GM12878 (cell line): ENCODE data around the gene ANKIB1. TPM values are rescaled to one million over a fixed set of nuclear protein-coding genes. Genes with fewer than 3 reads are reported as not detected.

Source experiments
- ATAC-seq: fragments of 200-7000 bp; cut with Tn5 transposase; 3 replicates; pipeline ENCODE4 v1.9.1; 2020; ENCODE audit warnings: mild to moderate bottlenecking, moderate library complexity
- BruUV-seq: library from RNA; stranded (reverse); fragments of 400-500 nt; replicated peaks from 2 replicates; lab custom pipeline; 2021; lab: Mats Ljungman, UMichigan
- CTCF ChIA-PET: fragments of 300-600 bp; sonication (Branson Sonifier 250); formaldehyde crosslinking; extraction: SDS; loops from one replicate; lab custom pipeline; 2021; ENCODE audit warnings: inconsistent platforms; lab: Yijun Ruan, JAX
- POLR2A ChIA-PET: fragments of 350-600 bp; formaldehyde crosslinking; extraction: SDS; loops from one replicate; lab custom pipeline; 2021; ENCODE audit warnings: inconsistent platforms; lab: Charles Lee
- RAD21 ChIA-PET: fragments of 300-600 bp; sonication (Branson Sonifier 250); formaldehyde crosslinking; loops from one replicate; lab custom pipeline; 2023; ENCODE audit warnings: antibody characterized with exemption; ENCODE audit not compliant: unreplicated experiment; lab: Charles Lee
- SMC1A ChIA-PET: fragments of 300-600 bp; sonication (Branson Sonifier 250); formaldehyde crosslinking; loops from one replicate; lab custom pipeline; 2023; ENCODE audit not compliant: unreplicated experiment, uncharacterized antibody; lab: Charles Lee
- DNase-seq: peaks from one replicate; pipeline ENCODE4 v3.0.0-alpha.2; 2011; ENCODE audit warnings: low read depth, low spot score
- FAIRE-seq: peaks from 3 replicates; lab custom pipeline; 2011; peaks lifted over from hg19 to GRCh38; lab: Jason Lieb, UNC
- H2AFZ ChIP-seq: 2 replicates; pipeline ENCODE4 v1.6.0; 2011; ENCODE audit warnings: low read depth, low read length, control low read depth; ENCODE audit not compliant: control insufficient read depth
- H3K27ac ChIP-seq: 2 replicates; pipeline ENCODE4 v1.5.1; 2011; ENCODE audit warnings: control low read depth; ENCODE audit not compliant: control insufficient read depth, insufficient read depth
- H3K27me3 ChIP-seq, 2 experiments: replicated peaks in 1 of 2; 2 replicates each; pipeline versions ENCODE4 v1.6.0 to v1.6.1; 2011; ENCODE audit warnings: low read length in 1 of 2; ENCODE audit not compliant: control insufficient read depth in 2 of 2, insufficient read depth in 2 of 2
- H3K36me3 ChIP-seq, 2 experiments: 2 replicates each; pipeline ENCODE4 v1.5.1; 2011; ENCODE audit warnings: low read length in 1 of 2; ENCODE audit not compliant: control insufficient read depth in 2 of 2, insufficient read depth in 2 of 2
- H3K4me1 ChIP-seq: 2 replicates; pipeline ENCODE4 v1.6.1; 2011; ENCODE audit warnings: mild to moderate bottlenecking, low read length, moderate library complexity, mixed read lengths; ENCODE audit not compliant: control insufficient read depth, insufficient read depth
- H3K4me2 ChIP-seq: 2 replicates; pipeline ENCODE4 v1.6.0; 2011; ENCODE audit warnings: control low read depth; ENCODE audit not compliant: control insufficient read depth, insufficient read depth
- H3K4me3 ChIP-seq: fragments of 200-600 bp; sonication (generic); 2 replicates; pipeline ENCODE4 v1.5.1; 2016
- H3K79me2 ChIP-seq: 2 replicates; pipeline ENCODE4 v1.6.0; 2011; ENCODE audit warnings: low read length; ENCODE audit not compliant: control insufficient read depth, insufficient read depth
- H3K9ac ChIP-seq: 2 replicates; pipeline ENCODE4 v1.8.0; 2011; ENCODE audit warnings: low read length, control low read depth, mixed read lengths; ENCODE audit not compliant: control insufficient read depth, insufficient read depth
- H3K9me3 ChIP-seq: replicated peaks from 3 replicates; pipeline ENCODE4 v1.5.1; 2011; ENCODE audit warnings: mild to moderate bottlenecking, low read length; ENCODE audit not compliant: control insufficient read depth, insufficient read depth
- H4K20me1 ChIP-seq: 2 replicates; pipeline ENCODE4 v1.6.0; 2011; ENCODE audit not compliant: control insufficient read depth, insufficient read depth
- EZH2 ChIP-seq: IDR thresholded peaks from 2 replicates; pipeline ENCODE4 v1.6.1; 2012; ENCODE audit warnings: low read depth, mild to moderate bottlenecking, control low read depth, inconsistent platforms, low read length, borderline replicate concordance; ENCODE audit not compliant: control insufficient read depth
- JUNB ChIP-seq: IDR thresholded peaks from 2 replicates; pipeline ENCODE4 v1.6.1; 2016; ENCODE audit warnings: antibody characterized with exemption, mild to moderate bottlenecking
- NFYA ChIP-seq: IDR thresholded peaks from 2 replicates; pipeline ENCODE4 v1.6.1; 2011; ENCODE audit warnings: low read depth, mild to moderate bottlenecking, low read length, improper control_type of control experiment, borderline replicate concordance
- PML ChIP-seq: IDR thresholded peaks from 2 replicates; pipeline ENCODE4 v1.6.1; 2012; ENCODE audit warnings: low read length, inconsistent platforms
- RFX5 ChIP-seq: IDR thresholded peaks from 2 replicates; pipeline ENCODE4 v1.6.1; 2011; ENCODE audit warnings: low read depth, low read length, improper control_type of control experiment
- in situ Hi-C: fragments of 300-500 bp; cut with MboI; formaldehyde crosslinking; loops from 9 replicates; pipeline ENCODE4 v1.14.3; 2018; ENCODE audit warnings: mixed read lengths
- intact Hi-C: fragments of 100-400 bp; cut with micrococcal nuclease; formaldehyde crosslinking; loops from one replicate; pipeline ENCODE4 v1.14.2; 2022; ENCODE audit not compliant: unreplicated experiment
- polyA plus RNA-seq, 11 experiments: library from polyadenylated mRNA; depleted of rRNA in 4 of 11; unstranded in 6 of 11; stranded (reverse) in 5 of 11; fragments of >200 nt; fragmentation: Nextera tagmentation in 4 of 11; fragmentation: Illumina TruSeq in 1 of 11; extraction: Ambion mirVana in 4 of 11; extraction: Trizol in 1 of 11; gene quantifications; 1 replicate in 1 of 11; 2 replicates in 10 of 11; pipeline versions ENCODE4 v1.2.1 to v1.2.3, GENCODE V29; 2011 to 2016; ENCODE audit warnings: inconsistent platforms in 2 of 11, missing spikeins in 2 of 11, low read depth in 1 of 11
- total RNA-seq, 4 experiments: library from RNA; depleted of rRNA in 3 of 4; stranded (reverse); fragments of >200 nt in 3 of 4; fragmentation: Illumina TruSeq in 1 of 4; extraction: Trizol in 1 of 4; gene quantifications; 2 replicates each; pipeline versions ENCODE4 v1.2.1 to v1.2.3, GENCODE V29; 2013 to 2021
- TF ChIP-seq, protein P1 (sequence below): fragments of 450-650 bp; IDR thresholded peaks from 2 replicates; pipeline ENCODE4 v1.6.1; 2017; ENCODE audit warnings: mild to moderate bottlenecking, moderate library complexity

The ANKIB1 gene
- total and polyA plus RNA-seq, 10 of the 15 experiments (the other 5 are each of a cell fraction or from before 2014, with no cell fraction given) = 9.0 to 54.0 (median 21.9) TPM

DNA sequence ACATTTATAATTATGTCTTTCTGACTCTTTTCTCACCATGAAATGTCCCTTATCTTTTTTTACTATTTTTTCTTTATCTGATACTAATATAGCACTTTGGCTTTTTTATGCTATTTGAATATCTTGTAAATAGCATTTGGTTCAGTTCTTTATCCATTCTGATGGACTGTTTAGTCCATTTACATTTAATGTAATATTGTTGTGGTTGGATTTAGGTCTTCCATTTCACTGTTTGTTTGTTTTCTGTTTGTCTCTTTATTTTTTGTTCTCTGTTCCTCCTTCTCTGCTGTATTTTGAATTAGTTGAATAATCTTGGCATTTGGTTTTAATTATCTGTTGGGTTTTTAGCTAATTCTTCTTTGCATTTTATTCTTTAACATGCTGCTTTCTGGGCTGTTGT is 89.8 kb downstream of the ANKIB1 start:
- TF ChIP-seq JUNB (no peak), RFX5 (no peak), NFYA (no peak), PML (no peak), EZH2 (no peak)
- TF ChIP-seq, protein P1, sequence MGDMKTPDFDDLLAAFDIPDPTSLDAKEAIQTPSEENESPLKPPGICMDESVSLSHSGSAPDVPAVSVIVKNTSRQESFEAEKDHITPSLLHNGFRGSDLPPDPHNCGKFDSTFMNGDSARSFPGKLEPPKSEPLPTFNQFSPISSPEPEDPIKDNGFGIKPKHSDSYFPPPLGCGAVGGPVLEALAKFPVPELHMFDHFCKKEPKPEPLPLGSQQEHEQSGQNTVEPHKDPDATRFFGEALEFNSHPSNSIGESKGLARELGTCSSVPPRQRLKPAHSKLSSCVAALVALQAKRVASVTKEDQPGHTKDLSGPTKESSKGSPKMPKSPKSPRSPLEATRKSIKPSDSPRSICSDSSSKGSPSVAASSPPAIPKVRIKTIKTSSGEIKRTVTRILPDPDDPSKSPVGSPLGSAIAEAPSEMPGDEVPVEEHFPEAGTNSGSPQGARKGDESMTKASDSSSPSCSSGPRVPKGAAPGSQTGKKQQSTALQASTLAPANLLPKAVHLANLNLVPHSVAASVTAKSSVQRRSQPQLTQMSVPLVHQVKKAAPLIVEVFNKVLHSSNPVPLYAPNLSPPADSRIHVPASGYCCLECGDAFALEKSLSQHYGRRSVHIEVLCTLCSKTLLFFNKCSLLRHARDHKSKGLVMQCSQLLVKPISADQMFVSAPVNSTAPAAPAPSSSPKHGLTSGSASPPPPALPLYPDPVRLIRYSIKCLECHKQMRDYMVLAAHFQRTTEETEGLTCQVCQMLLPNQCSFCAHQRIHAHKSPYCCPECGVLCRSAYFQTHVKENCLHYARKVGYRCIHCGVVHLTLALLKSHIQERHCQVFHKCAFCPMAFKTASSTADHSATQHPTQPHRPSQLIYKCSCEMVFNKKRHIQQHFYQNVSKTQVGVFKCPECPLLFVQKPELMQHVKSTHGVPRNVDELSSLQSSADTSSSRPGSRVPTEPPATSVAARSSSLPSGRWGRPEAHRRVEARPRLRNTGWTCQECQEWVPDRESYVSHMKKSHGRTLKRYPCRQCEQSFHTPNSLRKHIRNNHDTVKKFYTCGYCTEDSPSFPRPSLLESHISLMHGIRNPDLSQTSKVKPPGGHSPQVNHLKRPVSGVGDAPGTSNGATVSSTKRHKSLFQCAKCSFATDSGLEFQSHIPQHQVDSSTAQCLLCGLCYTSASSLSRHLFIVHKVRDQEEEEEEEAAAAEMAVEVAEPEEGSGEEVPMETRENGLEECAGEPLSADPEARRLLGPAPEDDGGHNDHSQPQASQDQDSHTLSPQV = no peak
- no peak overlapping the region for H2AFZ ChIP-seq
- CTCF ChIA-PET = no interaction called here
- H3K4me2 ChIP-seq = no peak overlapping the region
- no TSS peak for BruUV-seq
- no peaks in the 10 kb centered on the region for H4K20me1 ChIP-seq
- H3K9me3 ChIP-seq = no peaks in the 10 kb centered on the region; the same call in 1 of the 3 replicates
- intact Hi-C loops = no loop called here
- in situ Hi-C loops = no loop called here
- H3K27ac ChIP-seq = no peak overlapping the region
- no peaks in the 10 kb centered on the region for H3K79me2 ChIP-seq
- no peak overlapping the region for H3K4me3 ChIP-seq
- RAD21 ChIA-PET = no interaction called here
- POLR2A ChIA-PET = no interaction called here
- ATAC-seq = no peak
- SMC1A ChIA-PET = interaction anchor here (1.3 kb wide), 1 partner anchor 18 kb away, joined by 3 read pairs; no protein-coding TSS in a partner anchor
- no peak for FAIRE-seq
- no peaks in the 10 kb centered on the region for H3K27me3 ChIP-seq
- no peaks in the 10 kb centered on the region for H3K4me1 ChIP-seq
- peaks cover 0 to 6% of the 10 kb centered on the region in 2 experiments; a peak in 1 of 4 replicates for H3K36me3 ChIP-seq
- DNase-seq = no peak
- H3K9ac ChIP-seq = no peak overlapping the region
